Left renal cortex interstitium (tissue), 4 donors: ENCODE results near the gene ARF3. TPM values are rescaled to one million over a fixed set of nuclear protein-coding genes. Genes with fewer than 3 reads are reported as not detected.
"Not testable (repeated sequence)": the region's sequence is repeated elsewhere in the genome, so short reads cannot be mapped to it uniquely, and the experiment has no call there.

ENCODE experiments used
- DNase-seq, 4 donors: peaks; one replicate each; pipeline ENCODE4 v3.0.0-alpha.2; 2013; ENCODE audit warnings: low read depth in 4 of 4, low spot score in 2 of 4, missing footprints in 1 of 4
- polyA plus RNA-seq, 4 donors: library from polyadenylated mRNA; unstranded; fragments of 120-200 nt; gene quantifications; one replicate each; pipeline ENCODE4 v1.2.1, GENCODE V29; 2013; ENCODE audit not compliant: insufficient read length in 4 of 4

Gene ARF3
- polyA plus RNA-seq, 4 donors, result 129 to 147 (median 136) TPM

- DNase-seq, result no peak
Observed at GRCh38 chr12:48933664-48934311, 23.5 kb downstream of the ARF3 start.

DNA sequence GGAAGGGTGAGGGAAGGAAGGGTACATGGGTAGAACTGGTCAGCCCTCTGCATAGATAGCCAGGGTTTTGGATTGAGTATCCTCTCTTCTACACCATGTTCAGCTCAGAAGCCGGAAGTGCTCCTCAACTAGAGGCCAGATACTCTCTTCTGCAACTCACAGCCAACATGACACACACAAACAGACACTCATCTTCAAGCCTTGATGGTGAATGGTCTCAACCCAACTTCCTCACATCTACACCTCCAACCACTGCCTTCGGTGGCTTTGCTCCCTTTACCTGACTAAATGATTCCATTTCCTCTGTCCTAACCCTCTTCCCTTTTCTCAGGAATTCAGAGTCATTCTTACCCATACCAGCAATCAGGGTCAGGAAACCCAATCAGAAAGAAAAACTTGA, 24.4 kb downstream of the ARF3 start:
- DNase-seq, result no peak

- no peak for DNase-seq
Observed at GRCh38 chr12:48930475-48930874, 26.8 kb downstream of the ARF3 start.

- no peak for DNase-seq
Observed at GRCh38 chr12:48929551-48929950, 27.7 kb downstream of the ARF3 start.

DNA sequence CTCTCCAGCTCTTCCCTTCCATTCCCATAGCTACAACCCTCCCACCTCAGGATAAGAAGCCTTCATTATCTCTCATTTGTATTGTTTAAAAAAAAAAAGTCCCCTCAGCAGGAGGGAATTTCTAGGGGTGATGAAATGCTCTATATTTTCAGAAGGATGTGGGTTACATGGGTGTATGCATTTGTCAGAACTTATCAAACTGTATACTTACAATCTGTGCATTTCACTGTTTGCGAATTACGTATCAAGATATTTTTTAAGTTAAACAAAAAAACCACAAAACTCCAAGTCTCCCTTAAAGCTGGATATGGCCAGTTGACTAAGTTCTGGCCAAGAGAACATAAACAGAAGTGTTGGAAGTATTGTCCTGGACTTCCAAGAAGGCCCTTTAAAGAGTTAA, 30.0 kb downstream of the ARF3 start:
- no peak for DNase-seq

DNA sequence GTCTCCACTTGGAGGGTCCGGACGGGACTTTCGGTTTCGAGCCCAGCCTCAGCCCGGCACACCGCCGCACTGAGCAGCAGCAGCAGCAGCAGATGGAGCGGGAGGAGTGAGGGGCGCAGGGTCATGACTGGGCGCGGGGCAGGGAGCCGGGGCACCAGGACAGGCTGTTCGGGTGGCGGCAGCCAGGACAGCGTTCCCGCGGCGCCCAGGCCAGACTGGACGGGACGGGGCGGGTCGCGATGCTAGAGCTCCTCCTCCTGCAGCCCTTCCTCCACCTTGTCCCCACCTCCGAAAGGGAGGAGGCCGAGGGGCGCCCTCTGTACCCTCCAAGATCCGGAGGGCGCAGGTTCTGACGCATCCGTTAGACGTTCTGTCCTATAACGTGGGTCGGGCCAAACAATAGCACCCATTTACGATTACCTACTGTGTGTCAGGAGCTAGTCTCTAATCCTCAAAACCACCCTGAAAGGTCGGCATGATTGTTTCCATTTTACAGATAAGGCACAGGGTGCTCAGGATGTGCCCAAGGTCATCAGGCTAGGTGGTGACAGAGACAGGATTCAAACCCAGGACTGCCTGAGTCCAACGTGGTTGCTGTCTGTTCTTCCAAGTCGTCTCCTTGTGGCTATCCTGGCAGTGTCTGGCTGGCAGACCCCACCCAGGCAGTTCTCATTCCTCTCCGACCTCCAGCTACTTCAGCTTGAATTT, 31.8 kb downstream of the ARF3 start, which contains the start of gene FKBP11:
Gene FKBP11 (minus strand): TSS at position 189 of the 708 bp plus-strand sequence. CDS start 64 bp downstream, at position 125.
- peak in 1 of 4 donors; percentile 13 for DNase-seq

- DNase-seq, result peak in 2 of 4 donors; percentile 32 to 34
Observed at GRCh38 chr12:48924617-48925303, 32.5 kb downstream of the ARF3 start.

- DNase-seq, result no peak
Observed at GRCh38 chr12:48923117-48923516, 34.2 kb downstream of the ARF3 start.

DNA sequence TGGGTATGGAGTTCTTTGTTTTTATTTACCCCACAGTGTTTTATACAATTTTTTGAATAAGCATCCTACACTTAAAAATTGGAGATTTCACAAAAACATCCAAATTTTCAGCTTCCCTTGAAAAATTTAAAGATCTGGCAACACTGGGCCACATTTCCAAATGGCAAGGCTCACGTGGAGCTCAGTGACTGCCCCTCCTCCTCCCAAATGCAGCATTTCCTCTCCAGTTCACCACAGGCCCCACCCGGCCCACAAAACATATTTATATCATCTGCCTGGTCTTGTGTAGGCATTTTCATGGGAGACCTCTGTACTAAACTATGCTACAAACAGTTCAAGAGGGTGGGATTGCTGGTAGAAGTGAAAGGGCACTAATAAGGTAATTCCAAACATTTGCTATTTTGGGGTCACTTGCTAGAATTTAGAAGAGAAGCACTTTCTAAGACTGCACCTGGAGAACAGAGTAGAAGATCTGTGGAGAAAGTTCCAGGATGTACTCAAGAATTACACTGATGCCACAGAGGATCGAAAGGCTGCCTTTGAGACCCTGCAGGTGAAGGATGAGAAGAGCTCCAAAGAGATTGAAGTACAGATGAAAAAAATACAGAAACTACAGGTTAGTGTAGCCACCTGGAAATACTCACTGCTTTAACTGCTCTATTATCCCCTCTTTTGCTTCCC, 39.3 kb downstream of the ARF3 start:
- DNase-seq, result no peak

GRCh38 chr12:48910196-48910595, 47.1 kb downstream of the ARF3 start:
- DNase-seq, result no peak

- not testable (repeated sequence) for DNase-seq
Observed at GRCh38 chr12:48909698-48910097, 47.6 kb downstream of the ARF3 start.

GRCh38 chr12:48907245-48907644, 50.0 kb downstream of the ARF3 start:
- DNase-seq, result no peak

DNA sequence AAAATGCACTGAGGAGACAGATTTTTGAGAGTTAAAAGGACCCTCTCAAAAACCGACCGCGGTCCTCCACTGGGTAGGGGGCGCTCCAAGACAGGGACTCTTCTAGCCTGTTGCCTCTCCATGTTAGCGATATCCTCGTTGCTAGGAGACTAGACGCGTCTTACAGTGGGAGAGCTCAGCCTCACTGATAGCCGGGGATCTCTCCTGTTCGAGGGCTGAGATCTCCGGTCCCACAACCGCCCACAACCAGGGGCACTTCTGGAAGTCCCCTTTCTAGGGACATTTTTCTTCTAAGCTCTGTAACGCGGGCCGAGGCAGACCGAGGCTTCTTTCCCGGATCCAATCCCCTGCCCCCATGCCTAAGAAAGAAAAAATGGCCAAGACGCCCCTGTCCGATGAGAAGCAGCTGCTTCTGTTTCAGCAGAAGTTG, 53.3 kb downstream of the ARF3 start:
- DNase-seq, result peak in 3 of 4 donors; percentile 74 to 94 (median 78)

GRCh38 chr12:48903363-48903981, 53.8 kb downstream of the ARF3 start:
- no peak for DNase-seq

- DNase-seq, result no peak
Observed at GRCh38 chr12:48901278-48901677, 56.0 kb downstream of the ARF3 start.

DNA sequence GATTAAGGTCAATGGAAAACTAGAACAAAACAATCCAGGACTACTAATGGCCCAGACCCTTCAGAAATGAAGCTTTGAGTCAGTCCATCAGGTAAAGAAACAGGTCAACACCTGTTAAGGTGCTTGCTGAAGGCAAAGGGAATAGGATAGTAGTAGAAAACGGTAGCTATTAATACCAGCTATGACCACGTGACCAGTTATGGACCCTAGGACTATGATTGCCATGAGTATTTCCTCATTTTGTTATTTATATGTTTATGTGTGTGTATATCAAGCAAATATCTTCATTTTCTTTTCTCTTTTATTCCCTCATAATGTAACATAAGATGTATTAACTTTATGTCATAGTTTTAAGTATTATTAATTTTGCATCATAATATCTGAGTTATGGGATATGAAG, 57.6 kb downstream of the ARF3 start:
- no peak for DNase-seq

DNA sequence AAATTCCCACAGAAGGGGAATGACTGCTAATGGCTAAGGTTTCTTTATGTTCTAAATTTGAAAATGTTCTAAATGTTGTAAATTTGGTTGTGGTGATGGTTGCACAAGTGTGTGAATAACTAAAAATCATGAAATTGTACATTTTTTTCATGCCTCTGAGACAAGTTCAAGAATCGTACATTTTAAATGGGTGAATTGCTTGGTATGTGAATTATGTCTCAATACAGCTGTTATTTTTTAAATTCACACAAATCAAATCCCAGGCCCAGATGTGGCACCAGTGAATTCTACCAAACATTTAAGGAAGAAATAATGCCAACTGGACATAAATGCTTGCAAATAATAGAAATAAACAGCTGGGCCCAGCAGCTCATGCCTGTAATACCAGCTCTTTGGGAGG, 63.0 kb downstream of the ARF3 start:
- DNase-seq, result no peak

DNA sequence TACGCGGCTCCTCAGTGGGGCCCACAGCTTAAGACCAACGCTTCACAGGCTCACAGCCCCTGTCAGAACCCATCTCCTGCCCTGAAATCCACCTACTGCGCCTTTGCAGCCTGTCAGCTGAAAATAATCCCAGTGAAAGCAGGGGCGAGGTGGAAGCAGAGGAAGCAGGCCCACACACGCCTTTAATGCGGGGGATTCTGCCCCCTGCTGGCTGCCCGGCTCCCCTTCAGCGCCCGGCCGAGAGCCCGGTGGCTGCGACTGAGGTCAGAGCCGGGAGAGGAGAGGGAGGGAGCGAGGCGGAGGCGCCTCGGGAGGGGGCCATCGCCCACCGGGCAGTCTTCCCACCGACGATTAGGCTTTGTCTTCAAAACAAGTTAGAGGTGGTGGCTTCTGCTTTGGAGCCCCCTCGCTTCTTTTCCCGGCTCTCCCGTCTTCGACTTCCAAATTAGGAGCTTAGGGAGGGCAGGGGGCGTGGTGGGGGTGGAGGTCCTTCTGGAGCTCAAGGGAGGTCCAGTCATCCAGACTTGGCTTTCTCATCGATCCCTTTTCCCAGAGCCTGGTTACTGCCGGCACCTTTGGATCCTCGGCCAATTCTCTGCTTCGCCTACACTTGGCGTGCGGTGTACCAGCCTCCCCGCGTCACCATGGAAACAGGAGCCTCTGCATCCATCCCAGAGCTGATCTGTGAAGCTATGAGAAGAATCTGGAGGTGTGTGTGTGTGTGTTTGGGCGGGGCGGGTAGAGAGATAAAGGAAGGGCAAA, 66.4 kb downstream of the ARF3 start:
- DNase-seq, result peak in 3 of 4 donors; percentile 66 to 71 (median 68)

- no peak for DNase-seq
Observed at GRCh38 chr12:48889679-48890078, 67.6 kb downstream of the ARF3 start.
